Mononuclear cell (primary cell): Measurements from ENCODE around the gene TMEM120B. TPM values are rescaled to one million over a fixed set of nuclear protein-coding genes. Genes with fewer than 3 reads are reported as not detected.
"Not testable (repeated sequence)": the region's sequence is repeated elsewhere in the genome, so short reads cannot be mapped to it uniquely, and the experiment has no call there.

Experiments
- H3K27me3 ChIP-seq: 2 replicates; pipeline ENCODE4 v1.6.0; 2011; ENCODE audit warnings: low read length, control low read depth; ENCODE audit not compliant: insufficient read depth
- H3K4me1 ChIP-seq: 2 replicates; pipeline ENCODE4 v1.5.1; 2011; ENCODE audit warnings: mild to moderate bottlenecking, low read length, control low read depth; ENCODE audit not compliant: insufficient read depth
- H3K4me3 ChIP-seq: 2 replicates; pipeline ENCODE4 v1.5.1; 2011; ENCODE audit warnings: mild to moderate bottlenecking, low read length, moderate library complexity
- H3K9me3 ChIP-seq: 2 replicates; pipeline ENCODE4 v1.5.1; 2011; ENCODE audit warnings: low read depth, mild to moderate bottlenecking, control low read depth, low read length
- total RNA-seq: library from RNA; depleted of rRNA; stranded (reverse); fragments of >200 nt; gene quantifications from one replicate; pipeline ENCODE4 v1.2.3, GENCODE V29; 2012

TMEM120B gene
- total RNA-seq = 2.1 TPM

DNA sequence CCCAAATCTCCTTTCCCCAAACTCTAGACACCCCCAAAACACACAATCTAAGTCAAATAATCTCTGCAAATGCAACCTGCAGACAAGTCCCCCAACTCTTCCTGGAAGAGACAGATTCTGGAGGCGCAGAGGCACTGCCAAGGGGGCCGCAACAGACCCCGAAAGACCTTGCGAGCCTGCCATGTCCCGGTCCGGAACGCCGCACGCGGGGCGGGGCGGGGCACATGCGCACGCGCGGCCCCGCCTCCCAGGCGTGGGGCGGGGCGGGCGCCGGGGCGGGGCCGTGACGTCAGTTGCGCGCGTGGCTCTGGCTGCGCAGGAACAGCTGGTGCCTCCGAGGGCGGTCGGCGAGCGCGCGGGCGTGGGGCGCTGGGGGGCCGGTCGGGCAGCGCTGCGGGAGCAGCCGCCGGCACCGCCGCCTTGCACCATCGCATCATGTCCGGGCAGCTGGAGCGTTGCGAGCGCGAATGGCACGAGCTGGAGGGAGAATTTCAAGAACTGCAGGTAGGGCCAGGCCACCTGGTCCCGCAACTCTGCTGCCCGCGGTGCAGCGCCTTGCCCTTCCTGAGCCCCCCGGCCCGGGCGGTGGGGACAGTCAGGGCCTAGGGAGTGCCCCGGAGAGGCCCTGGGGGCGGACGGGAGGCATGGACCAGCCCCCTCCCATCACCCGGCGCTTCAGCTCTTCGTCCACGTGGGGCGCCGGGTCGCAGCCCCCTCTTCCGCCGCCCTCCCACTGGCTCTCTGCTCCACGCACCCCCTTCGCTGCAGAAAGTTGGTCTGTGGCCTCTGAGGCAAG lies at the start of gene TMEM120B:
TSS of gene TMEM120B (plus strand) at position 292 of the 796 bp plus-strand sequence. CDS start at position 436, 144 bp downstream.
- H3K4me1 ChIP-seq = peaks cover 24% of the 10 kb centered on the region

GRCh38 chr12:121663610-121663929 lies 49.0 kb upstream of the TMEM120B start:
- no peaks in the 10 kb centered on the region for H3K9me3 ChIP-seq
- no peaks in the 10 kb centered on the region for H3K27me3 ChIP-seq
- peaks cover 89% of the 10 kb centered on the region for H3K4me1 ChIP-seq
- peak overlapping the region; percentile 69 for H3K4me3 ChIP-seq

More for the DNA sequence above, at the start of gene TMEM120B:
- Histone ChIP-seq H3K9me3 (no peaks in the 10 kb centered on the region), H3K27me3 (no peaks in the 10 kb centered on the region), H3K4me3 (peak within 1 kb of the TSS; percentile 86)

- H3K4me1 ChIP-seq = peaks cover 68% of the 10 kb centered on the region
- H3K4me3 ChIP-seq, H3K27me3 ChIP-seq, H3K9me3 ChIP-seq: not testable (repeated sequence)
Observed at GRCh38 chr12:121666829-121667228, 45.7 kb upstream of the TMEM120B start.

- H3K27me3 ChIP-seq = no peaks in the 10 kb centered on the region
- no peaks in the 10 kb centered on the region for H3K9me3 ChIP-seq
- H3K4me1 ChIP-seq = peaks cover 63% of the 10 kb centered on the region
- H3K4me3 ChIP-seq = no peak overlapping the region
Observed at GRCh38 chr12:121668750-121669520, 43.6 kb upstream of the TMEM120B start.

DNA sequence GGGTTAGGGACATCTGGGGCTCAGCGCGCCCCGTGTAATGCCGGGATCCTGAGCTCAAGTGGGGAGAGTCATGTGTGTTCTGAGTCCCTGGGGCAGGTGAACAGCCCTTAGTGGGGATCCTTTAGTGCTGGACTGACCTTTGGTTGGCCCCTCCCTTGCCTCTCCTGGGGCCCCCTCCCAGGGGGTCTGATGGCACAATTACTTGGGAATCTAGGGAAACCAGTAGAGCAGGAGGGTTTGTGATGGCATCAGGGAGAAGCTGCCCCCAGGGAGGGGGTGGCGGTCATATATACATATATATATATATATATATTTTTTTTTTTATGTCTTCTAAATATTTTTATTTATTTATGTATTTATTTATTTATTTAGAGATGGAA lies 43.0 kb upstream of the TMEM120B start, which contains the start of gene MORN3:
TSS of gene MORN3 (minus strand) at position 134 of the 380 bp plus-strand sequence. CDS start 171 bp downstream, outside the sequence.
- no peaks in the 10 kb centered on the region for H3K9me3 ChIP-seq
- H3K4me1 ChIP-seq = peaks cover 58% of the 10 kb centered on the region
- no peaks in the 10 kb centered on the region for H3K27me3 ChIP-seq
- H3K4me3 ChIP-seq = no peak within 1 kb of the TSS

- Histone ChIP-seq H3K27me3 (no peaks in the 10 kb centered on the region), H3K4me3 (no peak overlapping the region), H3K4me1 (peaks cover 31% of the 10 kb centered on the region), H3K9me3 (no peaks in the 10 kb centered on the region)
Observed at GRCh38 chr12:121673013-121673511, 39.5 kb upstream of the TMEM120B start.

DNA sequence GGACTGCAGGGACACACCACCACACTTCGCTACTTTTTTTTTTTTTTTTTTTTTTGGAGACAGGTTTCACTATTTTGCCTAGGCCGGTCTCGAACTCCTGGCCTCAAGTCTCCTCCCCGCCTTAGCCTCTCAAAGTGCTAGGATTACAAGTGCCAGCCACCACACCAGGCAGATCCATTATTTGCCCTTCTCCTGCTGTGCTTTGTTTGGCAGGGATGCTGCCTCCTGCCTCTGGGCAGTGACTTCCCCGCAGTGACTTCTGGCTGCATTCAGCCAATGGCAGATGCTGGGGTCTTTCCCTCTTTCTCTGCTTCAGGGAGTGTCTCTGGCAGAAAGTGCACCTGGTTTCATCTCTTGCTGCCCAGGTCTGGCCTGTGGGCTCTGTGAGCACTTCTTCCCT lies 36.4 kb upstream of the TMEM120B start:
- H3K4me1 ChIP-seq = peaks cover 21% of the 10 kb centered on the region
- no peaks in the 10 kb centered on the region for H3K27me3 ChIP-seq
- H3K4me3 ChIP-seq = no peak overlapping the region
- no peaks in the 10 kb centered on the region for H3K9me3 ChIP-seq

DNA sequence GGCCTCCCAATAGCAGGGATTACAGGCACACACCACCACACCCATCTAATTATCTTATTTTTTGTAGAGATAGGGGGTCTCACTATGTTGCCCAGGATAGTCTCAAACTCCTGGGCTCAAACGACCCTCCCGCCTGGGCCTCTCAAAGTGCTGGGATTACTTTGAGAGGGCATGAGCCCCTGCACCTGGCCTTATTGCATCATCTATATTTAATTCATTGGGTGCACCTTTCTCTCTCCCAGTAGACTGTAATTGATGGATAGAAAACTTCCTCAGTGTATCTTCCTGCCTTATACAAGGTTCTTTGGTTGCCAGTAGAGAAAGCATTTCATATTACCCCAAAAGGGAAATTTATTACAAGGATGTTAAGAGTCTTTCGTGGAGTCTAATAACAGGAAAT lies 34.2 kb upstream of the TMEM120B start:
- H3K4me3 ChIP-seq = no peak overlapping the region
- H3K9me3 ChIP-seq = no peaks in the 10 kb centered on the region
- H3K27me3 ChIP-seq = no peaks in the 10 kb centered on the region
- peaks cover 5% of the 10 kb centered on the region for H3K4me1 ChIP-seq

- Histone ChIP-seq H3K4me3 (no peak overlapping the region), H3K4me1 (peaks cover 5% of the 10 kb centered on the region), H3K9me3 (no peaks in the 10 kb centered on the region), H3K27me3 (no peaks in the 10 kb centered on the region)
Observed at GRCh38 chr12:121678716-121679300, 33.7 kb upstream of the TMEM120B start.

DNA sequence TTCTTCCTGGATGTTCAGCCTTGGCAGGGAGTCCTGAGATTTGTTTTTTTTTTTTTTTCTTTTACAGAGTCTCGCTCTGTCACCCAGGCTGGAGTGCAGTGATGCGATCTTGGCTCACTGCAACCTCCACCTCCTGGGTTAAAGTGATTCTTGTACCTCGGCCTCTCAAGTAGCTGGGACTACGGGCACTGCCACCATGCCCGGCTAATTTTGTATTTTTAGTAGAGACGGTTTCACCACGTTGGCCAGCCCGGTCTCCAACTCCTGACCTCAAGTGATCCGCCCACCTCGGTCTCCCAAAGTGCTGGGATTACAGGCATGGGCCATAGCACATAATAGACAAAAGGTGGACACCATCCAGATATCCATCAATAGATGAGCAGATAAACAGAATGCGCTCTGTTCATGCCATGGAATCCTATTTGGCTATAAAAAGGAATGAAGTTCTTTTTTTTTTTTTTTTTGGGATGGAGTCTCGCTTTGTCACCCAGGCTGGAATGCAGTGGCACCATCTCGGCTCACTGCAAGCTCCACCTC lies 32.8 kb upstream of the TMEM120B start:
- H3K9me3 ChIP-seq, H3K4me1 ChIP-seq, H3K27me3 ChIP-seq, H3K4me3 ChIP-seq: not testable (repeated sequence)

GRCh38 chr12:121688966-121689365 lies 23.6 kb upstream of the TMEM120B start:
- no peaks in the 10 kb centered on the region for H3K9me3 ChIP-seq
- H3K27me3 ChIP-seq = no peaks in the 10 kb centered on the region
- H3K4me1 ChIP-seq = peaks cover 10% of the 10 kb centered on the region
- no peak overlapping the region for H3K4me3 ChIP-seq

DNA sequence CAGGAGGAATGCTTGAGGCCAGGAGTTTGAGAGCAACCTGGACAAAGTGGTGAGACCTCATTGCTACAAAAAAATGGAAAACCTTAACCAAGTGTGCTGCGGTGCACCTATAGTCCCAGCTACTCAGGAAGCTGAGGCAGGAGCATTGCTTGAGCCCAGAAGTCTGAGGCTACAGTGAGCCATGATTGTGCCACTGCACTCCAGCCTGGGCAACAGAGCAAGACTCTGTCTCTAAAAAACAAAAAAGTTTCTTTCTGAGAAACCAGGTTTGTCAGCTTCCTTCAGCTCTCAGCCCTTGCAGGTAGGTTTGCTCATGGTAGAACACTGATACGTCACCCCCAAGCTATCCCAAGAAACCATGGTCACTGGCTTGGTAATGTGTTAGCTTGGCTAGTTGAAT lies 23.1 kb upstream of the TMEM120B start:
- no peaks in the 10 kb centered on the region for H3K27me3 ChIP-seq

GRCh38 chr12:121692744-121693143 lies 19.8 kb upstream of the TMEM120B start:
- not testable (repeated sequence) for H3K4me3 ChIP-seq, H3K27me3 ChIP-seq, H3K4me1 ChIP-seq, H3K9me3 ChIP-seq

More for the DNA sequence above, 23.1 kb upstream of the TMEM120B start:
- peaks cover 10% of the 10 kb centered on the region for H3K4me1 ChIP-seq
- H3K4me3 ChIP-seq = no peak overlapping the region
- no peaks in the 10 kb centered on the region for H3K9me3 ChIP-seq

- H3K9me3 ChIP-seq = no peaks in the 10 kb centered on the region
- no peak overlapping the region for H3K4me3 ChIP-seq
- no peaks in the 10 kb centered on the region for H3K4me1 ChIP-seq
- no peaks in the 10 kb centered on the region for H3K27me3 ChIP-seq
Observed at GRCh38 chr12:121693155-121693687, 19.3 kb upstream of the TMEM120B start.
